Gastrocnemius medialis (tissue), 4 donors: Measurements from ENCODE around the gene PHF20.

Source experiments
- POLR2A ChIP-seq, 2 donors: fragments of 450-650 bp; IDR thresholded peaks; one replicate each; pipeline ENCODE4 v1.6.1; 2017; ENCODE audit warnings: antibody characterized with exemption in 2 of 2, mild to moderate bottlenecking in 2 of 2, moderate library complexity in 2 of 2
- TF ChIP-seq, protein P1 (sequence below), 5 experiments: fragments of 450-650 bp in 3 of 5; fragments of 200-600 bp in 2 of 5; sonication (generic) in 2 of 5; IDR thresholded peaks in 4 of 5; conservative IDR thresholded peaks in 1 of 5; 1 replicate in 4 of 5; 2 replicates in 1 of 5; pipeline ENCODE4 v1.5.1; 2016 to 2019; ENCODE audit warnings: antibody characterized with exemption in 5 of 5, mild to moderate bottlenecking in 3 of 5, moderate library complexity in 3 of 5

DNA sequence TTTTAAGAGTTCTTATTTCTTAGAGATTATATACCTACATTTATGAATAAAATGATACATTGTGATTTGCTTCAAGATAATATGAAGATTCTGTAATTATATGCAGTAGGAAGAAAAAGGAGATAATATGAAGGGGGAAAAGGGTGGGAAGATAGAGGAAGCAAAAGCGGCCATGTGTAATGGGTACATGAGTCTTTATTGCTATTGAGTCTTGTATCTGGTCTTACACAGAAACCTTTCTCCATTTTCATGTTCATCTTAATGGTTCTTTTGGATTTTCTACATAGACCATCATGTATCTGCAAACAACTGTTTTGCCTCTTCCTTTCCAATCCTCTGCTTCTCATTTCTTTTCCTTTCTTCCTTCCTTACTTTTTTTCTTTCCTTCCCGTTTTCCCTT is 36.1 kb downstream of the PHF20 start:
- TF ChIP-seq, protein P1, sequence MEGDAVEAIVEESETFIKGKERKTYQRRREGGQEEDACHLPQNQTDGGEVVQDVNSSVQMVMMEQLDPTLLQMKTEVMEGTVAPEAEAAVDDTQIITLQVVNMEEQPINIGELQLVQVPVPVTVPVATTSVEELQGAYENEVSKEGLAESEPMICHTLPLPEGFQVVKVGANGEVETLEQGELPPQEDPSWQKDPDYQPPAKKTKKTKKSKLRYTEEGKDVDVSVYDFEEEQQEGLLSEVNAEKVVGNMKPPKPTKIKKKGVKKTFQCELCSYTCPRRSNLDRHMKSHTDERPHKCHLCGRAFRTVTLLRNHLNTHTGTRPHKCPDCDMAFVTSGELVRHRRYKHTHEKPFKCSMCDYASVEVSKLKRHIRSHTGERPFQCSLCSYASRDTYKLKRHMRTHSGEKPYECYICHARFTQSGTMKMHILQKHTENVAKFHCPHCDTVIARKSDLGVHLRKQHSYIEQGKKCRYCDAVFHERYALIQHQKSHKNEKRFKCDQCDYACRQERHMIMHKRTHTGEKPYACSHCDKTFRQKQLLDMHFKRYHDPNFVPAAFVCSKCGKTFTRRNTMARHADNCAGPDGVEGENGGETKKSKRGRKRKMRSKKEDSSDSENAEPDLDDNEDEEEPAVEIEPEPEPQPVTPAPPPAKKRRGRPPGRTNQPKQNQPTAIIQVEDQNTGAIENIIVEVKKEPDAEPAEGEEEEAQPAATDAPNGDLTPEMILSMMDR (IDR thresholded peaks at IDR 0.05 in 4 of 5, conservative IDR thresholded peaks at IDR 0.05 in 1 of 5) = no peak
- no peak for TF ChIP-seq POLR2A (IDR thresholded peaks at IDR 0.05)
